ENCODE results near the gene TNS3. TPM values are rescaled to one million over a fixed set of nuclear protein-coding genes. Genes with fewer than 3 reads are reported as not detected.

The TNS3 gene
- total and polyA plus RNA-seq, 2 donors (not counting 3 experiments of a cell fraction or from before 2014, with no cell fraction given), result 10.4 to 45.1 TPM

- TF ChIP-seq POLR2A (IDR thresholded peaks at IDR 0.05; ENCODE audit: low read depth, low read length) (no peak), FOS (IDR thresholded peaks at IDR 0.05; ENCODE audit: borderline replicate concordance, insufficient read depth, low read length) (no peak), POLR2AphosphoS5 (IDR thresholded peaks at IDR 0.05; ENCODE audit: insufficient read depth, low read depth, low read length) (no peak), EZH2 (IDR thresholded peaks at IDR 0.05; ENCODE audit: borderline replicate concordance, low read depth, low read length, severe bottlenecking) (no peak), MAX (IDR thresholded peaks at IDR 0.05; ENCODE audit: insufficient read depth, insufficient read length) (no peak), JUN (IDR thresholded peaks at IDR 0.05; ENCODE audit: borderline replicate concordance, insufficient read depth, insufficient read length, low read depth) (no peak), GATA2 (IDR thresholded peaks at IDR 0.05; ENCODE audit: insufficient read depth, insufficient read length, low read depth, low read length) (no peak), MYC (IDR thresholded peaks at IDR 0.05; ENCODE audit: low read depth, low read length) (no peak), CTCF (IDR thresholded peaks at IDR 0.05; ENCODE audit: extremely low read depth in 1 of 2, insufficient read depth in 1 of 2, low read depth in 1 of 2, low read length in 2 of 2) (no peak)
- Histone ChIP-seq H4K20me1 (replicated peaks; ENCODE audit: control insufficient read depth, extremely low read depth, insufficient read depth, low read length) (no peaks in the 10 kb centered on the region), H3K9me3 (replicated peaks; ENCODE audit: control insufficient read depth, insufficient read depth, low read length) (no peaks in the 10 kb centered on the region), H3K4me1 (ENCODE audit: control insufficient read depth, extremely low read depth, insufficient read depth, low read length) (no peaks in the 10 kb centered on the region), H3K9ac (replicated peaks; ENCODE audit: extremely low read depth, insufficient read depth, low read length) (no peak overlapping the region), H2AFZ (ENCODE audit: low read depth, low read length) (no peak overlapping the region), H3K36me3 (ENCODE audit: control insufficient read depth in 2 of 2, extremely low read depth in 1 of 2, insufficient read depth in 2 of 2, low read length in 2 of 2) (peaks cover 0 to 6% of the 10 kb centered on the region in 2 experiments), H3K4me3 (replicated peaks in 1 of 3; ENCODE audit: insufficient read depth in 1 of 3, low read depth in 1 of 3, low read length in 3 of 3) (no peak overlapping the region), H3K27ac (ENCODE audit: insufficient read depth, low read depth, low read length) (no peak overlapping the region), H3K27me3 (ENCODE audit: control insufficient read depth in 2 of 2, insufficient read depth in 2 of 2, low read length in 2 of 2) (no peaks in the 10 kb centered on the region), H3K4me2 (ENCODE audit: insufficient read depth, low read length) (no peak overlapping the region), H3K9me1 (replicated peaks; ENCODE audit: control insufficient read depth, extremely low read depth, insufficient read depth, low read length) (no peaks in the 10 kb centered on the region), H3K79me2 (ENCODE audit: control insufficient read depth, insufficient read depth, low read length) (no peaks in the 10 kb centered on the region)
- BruUV-seq (replicated peaks), result no TSS peak
- FAIRE-seq, result no peak
- intact Hi-C loops (cut with micrococcal nuclease) (no loop called here), dilution Hi-C loops (cut with MboI; ENCODE audit: extremely low pct_ligation_motif_present, low sequenced_read_pairs) (no loop called here)
- POLR2A ChIA-PET, result interaction anchor here (0.7 kb wide), 1 partner anchor 19 kb away, joined by 4 read pairs; no protein-coding TSS in a partner anchor
- no peak for DNase-seq (ENCODE audit: low read depth, low spot score)
- CTCF ChIA-PET, result interaction anchor here (2.6 to 3.3 kb wide), 2 partner anchors 14 to 155 kb away, joined by 10 to 14 read pairs; no protein-coding TSS in a partner anchor
Measured at GRCh38 chr7:47421456-47421855, 160.5 kb downstream of the TNS3 start.

Data from endothelial cell of umbilical vein (primary cell).